DND-41 (cell line): ENCODE data around the gene HYAL4.

Experiments used
- ATAC-seq: fragments of 200-7000 bp; cut with Tn5 transposase; 3 replicates; pipeline ENCODE4 v1.9.1; 2021; ENCODE audit warnings: low read depth; ENCODE audit not compliant: insufficient read depth
- DNase-seq: peaks from one replicate; pipeline ENCODE4 v3.0.0-alpha.2; 2020
- H2AFZ ChIP-seq: 2 replicates; pipeline ENCODE4 v1.6.0; 2012; ENCODE audit warnings: low read depth, low read length
- H3K27ac ChIP-seq: 2 replicates; pipeline ENCODE4 v1.5.1; 2012; ENCODE audit warnings: low read length, inconsistent platforms
- H3K27me3 ChIP-seq: fragments of 200-600 bp; sonication (generic); 2 replicates; pipeline ENCODE4 v1.6.0; 2012; ENCODE audit warnings: low read length, mild to moderate bottlenecking, inconsistent platforms; ENCODE audit not compliant: insufficient read depth, poor library complexity
- H3K36me3 ChIP-seq: 2 replicates; pipeline ENCODE4 v1.5.1; 2012; ENCODE audit warnings: low read length, inconsistent platforms; ENCODE audit not compliant: insufficient read depth
- H3K4me1 ChIP-seq: 2 replicates; pipeline ENCODE4 v1.5.1; 2012; ENCODE audit warnings: mild to moderate bottlenecking, low read length; ENCODE audit not compliant: insufficient read depth
- H3K4me2 ChIP-seq: 2 replicates; pipeline ENCODE4 v1.6.0; 2012; ENCODE audit warnings: mild to moderate bottlenecking, moderate library complexity, low read length, inconsistent platforms; ENCODE audit not compliant: insufficient read depth
- H3K4me3 ChIP-seq, 2 experiments: fragments of 200-600 bp in 1 of 2; shearing (Covaris generic) in 1 of 2; 2 replicates each; pipeline ENCODE4 v1.5.1; 2012 to 2016; ENCODE audit warnings: inconsistent platforms in 2 of 2, low read length in 2 of 2, mild to moderate bottlenecking in 2 of 2, low read depth in 1 of 2, moderate library complexity in 1 of 2
- H3K79me2 ChIP-seq: 2 replicates; pipeline ENCODE4 v1.6.0; 2012; ENCODE audit warnings: low read length, inconsistent platforms; ENCODE audit not compliant: insufficient read depth
- H3K9ac ChIP-seq: 2 replicates; pipeline ENCODE4 v1.6.0; 2012; ENCODE audit warnings: low read depth, mild to moderate bottlenecking, inconsistent platforms, low read length, moderate library complexity
- H3K9me3 ChIP-seq: 2 replicates; pipeline ENCODE4 v1.5.1; 2012; ENCODE audit warnings: low read length, moderate library complexity, mild to moderate bottlenecking, inconsistent platforms; ENCODE audit not compliant: insufficient read depth, severe bottlenecking
- H4K20me1 ChIP-seq: 2 replicates; pipeline ENCODE4 v1.6.0; 2012; ENCODE audit warnings: low read length; ENCODE audit not compliant: insufficient read depth
- EZH2 ChIP-seq: IDR thresholded peaks from 3 replicates; pipeline ENCODE4 v1.6.1; 2012; ENCODE audit warnings: borderline replicate concordance, low read depth, mild to moderate bottlenecking, moderate library complexity, low read length, inconsistent platforms; ENCODE audit not compliant: severe bottlenecking
- TF ChIP-seq, protein P1 (sequence below): IDR thresholded peaks from 2 replicates; pipeline ENCODE4 v1.5.1; 2012; ENCODE audit warnings: borderline replicate concordance, low read length, moderate library complexity, mild to moderate bottlenecking; ENCODE audit not compliant: poor library complexity, severe bottlenecking; ENCODE audit errors: extremely low read depth

The HYAL4 gene

DNA sequence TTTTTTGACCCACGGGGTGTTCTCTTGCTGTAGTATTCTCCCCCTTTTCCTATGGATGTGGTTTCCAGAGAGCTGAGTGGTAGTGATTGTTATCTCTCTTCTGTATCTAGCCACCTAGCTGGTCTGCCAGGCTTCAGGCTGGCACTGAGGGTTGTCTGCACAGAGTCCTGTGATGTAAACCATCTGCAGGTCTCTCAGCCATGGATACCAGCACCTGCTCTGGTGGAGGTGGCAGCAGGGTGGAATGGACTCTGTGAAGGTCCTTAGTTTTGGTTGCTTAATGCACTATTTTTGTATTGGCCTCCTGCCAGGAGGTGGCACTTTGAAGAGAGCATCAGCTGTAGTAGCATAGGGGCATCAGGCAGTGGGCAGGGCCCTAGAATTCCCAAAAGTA, 851 bp downstream of the HYAL4 start:
- ATAC-seq: peak; percentile 59; the same call in 2 of the 3 replicates
- TF ChIP-seq, protein P1, sequence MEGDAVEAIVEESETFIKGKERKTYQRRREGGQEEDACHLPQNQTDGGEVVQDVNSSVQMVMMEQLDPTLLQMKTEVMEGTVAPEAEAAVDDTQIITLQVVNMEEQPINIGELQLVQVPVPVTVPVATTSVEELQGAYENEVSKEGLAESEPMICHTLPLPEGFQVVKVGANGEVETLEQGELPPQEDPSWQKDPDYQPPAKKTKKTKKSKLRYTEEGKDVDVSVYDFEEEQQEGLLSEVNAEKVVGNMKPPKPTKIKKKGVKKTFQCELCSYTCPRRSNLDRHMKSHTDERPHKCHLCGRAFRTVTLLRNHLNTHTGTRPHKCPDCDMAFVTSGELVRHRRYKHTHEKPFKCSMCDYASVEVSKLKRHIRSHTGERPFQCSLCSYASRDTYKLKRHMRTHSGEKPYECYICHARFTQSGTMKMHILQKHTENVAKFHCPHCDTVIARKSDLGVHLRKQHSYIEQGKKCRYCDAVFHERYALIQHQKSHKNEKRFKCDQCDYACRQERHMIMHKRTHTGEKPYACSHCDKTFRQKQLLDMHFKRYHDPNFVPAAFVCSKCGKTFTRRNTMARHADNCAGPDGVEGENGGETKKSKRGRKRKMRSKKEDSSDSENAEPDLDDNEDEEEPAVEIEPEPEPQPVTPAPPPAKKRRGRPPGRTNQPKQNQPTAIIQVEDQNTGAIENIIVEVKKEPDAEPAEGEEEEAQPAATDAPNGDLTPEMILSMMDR: no peak
- TF ChIP-seq EZH2: no peak
- Histone ChIP-seq H2AFZ (no peak overlapping the region), H3K4me2 (no peak overlapping the region), H3K4me3 (no peak overlapping the region), H3K9me3 (no peaks in the 10 kb centered on the region), H3K27me3 (no peaks in the 10 kb centered on the region), H3K36me3 (no peaks in the 10 kb centered on the region), H3K4me1 (no peaks in the 10 kb centered on the region), H4K20me1 (no peaks in the 10 kb centered on the region), H3K9ac (no peak overlapping the region), H3K27ac (no peak overlapping the region), H3K79me2 (no peaks in the 10 kb centered on the region)
- peak; percentile 10 for DNase-seq

- Histone ChIP-seq H3K9ac (no peak overlapping the region), H4K20me1 (no peaks in the 10 kb centered on the region), H3K4me2 (no peak overlapping the region), H3K4me3 (no peak overlapping the region), H3K4me1 (no peaks in the 10 kb centered on the region), H3K79me2 (no peaks in the 10 kb centered on the region), H3K36me3 (no peaks in the 10 kb centered on the region), H3K9me3 (no peaks in the 10 kb centered on the region), H3K27me3 (no peaks in the 10 kb centered on the region), H2AFZ (no peak overlapping the region), H3K27ac (no peak overlapping the region)
- DNase-seq: no peak
- ATAC-seq: no peak
- no peak for TF ChIP-seq EZH2
- TF ChIP-seq, protein P1: no peak
Measured at GRCh38 chr7:123846217-123846891, 1.4 kb downstream of the HYAL4 start.

DNA sequence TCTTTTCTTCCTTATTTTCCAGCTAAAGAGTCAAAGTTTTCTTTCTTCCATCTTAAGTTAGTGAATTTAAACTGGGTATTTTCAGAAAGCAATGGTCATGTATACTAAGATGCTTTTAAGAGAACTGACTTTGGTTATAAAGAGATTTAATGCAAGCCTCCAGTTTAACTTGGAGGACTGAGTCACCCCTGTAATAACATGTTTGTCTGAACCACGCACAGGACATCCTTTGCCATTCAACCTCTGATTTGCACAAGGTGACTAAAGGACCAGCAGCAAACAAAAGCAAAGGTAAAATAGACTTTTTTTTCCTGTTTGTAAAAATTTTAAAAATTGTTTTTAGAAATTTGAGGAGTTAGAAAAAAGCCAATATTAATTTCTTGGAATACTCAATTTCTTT, 2.9 kb downstream of the HYAL4 start:
- Histone ChIP-seq H3K79me2 (no peaks in the 10 kb centered on the region), H3K9ac (no peak overlapping the region), H3K27ac (no peak overlapping the region), H3K4me3 (no peak overlapping the region), H3K4me2 (no peak overlapping the region), H3K9me3 (no peaks in the 10 kb centered on the region), H3K4me1 (no peaks in the 10 kb centered on the region), H4K20me1 (no peaks in the 10 kb centered on the region), H2AFZ (no peak overlapping the region), H3K36me3 (no peaks in the 10 kb centered on the region), H3K27me3 (no peaks in the 10 kb centered on the region)
- ATAC-seq: no peak
- DNase-seq: no peak
- no peak for TF ChIP-seq EZH2
- TF ChIP-seq, protein P1: no peak
